Measurements from ENCODE around the gene MYO6. TPM values are rescaled to one million over a fixed set of nuclear protein-coding genes. Genes with fewer than 3 reads are reported as not detected.

The MYO6 gene
- total and polyA plus RNA-seq, 4 donors = 15.6 to 100 (median 51.7) TPM

- Histone ChIP-seq H3K27ac (ENCODE audit: low read depth in 1 of 2, low read length in 1 of 2) (no peak overlapping the region), H3K9me3 (ENCODE audit: control insufficient read depth in 4 of 4, insufficient read depth in 3 of 4, low read length in 3 of 4) (peaks cover 0 to 2% (median 0%) of the 10 kb centered on the region in 4 donors), H3K27me3 (ENCODE audit: control insufficient read depth in 3 of 3, insufficient read depth in 3 of 3, low read length in 2 of 3) (no peaks in the 10 kb centered on the region), H3K9ac (ENCODE audit: insufficient read depth in 1 of 2, low read length in 2 of 2) (no peak overlapping the region), H3K36me3 (ENCODE audit: control insufficient read depth in 4 of 4, insufficient read depth in 4 of 4, low read length in 4 of 4) (peaks cover 0 to 20% (median 7%) of the 10 kb centered on the region in 4 donors), H3K4me3 (no peak overlapping the region), H3K4me1 (ENCODE audit: control insufficient read depth in 5 of 5, insufficient read depth in 5 of 5, low read length in 5 of 5) (no peaks in the 10 kb centered on the region)
- ATAC-seq (ENCODE audit: insufficient read depth, low FRiP score) (no peak), DNase-seq (no peak)
- TF ChIP-seq CTCF (IDR thresholded peaks at IDR 0.05; ENCODE audit: control extremely low read depth, extremely low read depth) = no peak
- 65 to 77% methylated on average over 3 of the region's 3 CpGs for WGBS, 2 donors
Measured at GRCh38 chr6:75863001-75863400, 114.0 kb downstream of the MYO6 start.

- Histone ChIP-seq H3K9ac (ENCODE audit: insufficient read depth in 1 of 2, low read length in 2 of 2) (no peak overlapping the region), H3K36me3 (ENCODE audit: control insufficient read depth in 4 of 4, insufficient read depth in 4 of 4, low read length in 4 of 4) (peaks cover 0 to 20% (median 7%) of the 10 kb centered on the region in 4 donors), H3K9me3 (ENCODE audit: control insufficient read depth in 4 of 4, insufficient read depth in 3 of 4, low read length in 3 of 4) (peaks cover 0 to 2% (median 0%) of the 10 kb centered on the region in 4 donors), H3K4me1 (ENCODE audit: control insufficient read depth in 5 of 5, insufficient read depth in 5 of 5, low read length in 5 of 5) (no peaks in the 10 kb centered on the region), H3K4me3 (no peak overlapping the region), H3K27ac (ENCODE audit: low read depth in 1 of 2, low read length in 1 of 2) (no peak overlapping the region), H3K27me3 (ENCODE audit: control insufficient read depth in 3 of 3, insufficient read depth in 3 of 3, low read length in 2 of 3) (no peaks in the 10 kb centered on the region)
- WGBS, 2 donors = 85 to 90% methylated on average over 3 of the region's 3 CpGs
- no peak for DNase-seq
- no peak for TF ChIP-seq CTCF (IDR thresholded peaks at IDR 0.05; ENCODE audit: control extremely low read depth, extremely low read depth)
- ATAC-seq (ENCODE audit: insufficient read depth, low FRiP score) = no peak
Measured at GRCh38 chr6:75863784-75864183, 114.7 kb downstream of the MYO6 start.

DNA sequence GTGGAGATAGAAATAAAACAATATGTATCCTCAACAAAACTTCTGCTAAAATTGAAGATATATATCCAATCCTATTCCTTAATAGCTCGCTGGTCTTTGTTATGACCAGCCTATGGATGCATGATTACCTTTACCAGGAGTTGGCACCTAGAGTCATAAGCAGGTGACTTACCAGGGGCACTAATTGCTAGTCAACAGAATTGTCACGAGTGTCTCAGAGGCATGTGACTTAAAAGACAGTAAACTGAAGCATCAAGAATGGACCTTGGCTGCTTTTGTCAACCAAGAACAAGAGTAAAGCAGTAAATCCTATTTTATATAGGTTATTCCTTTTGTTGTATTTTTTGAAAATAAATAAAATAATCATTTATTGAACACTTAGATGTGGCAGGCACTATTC lies 115.4 kb downstream of the MYO6 start:
- Histone ChIP-seq H3K9ac (ENCODE audit: insufficient read depth in 1 of 2, low read length in 2 of 2) (no peak overlapping the region), H3K9me3 (ENCODE audit: control insufficient read depth in 4 of 4, insufficient read depth in 3 of 4, low read length in 3 of 4) (peaks cover 0 to 2% (median 0%) of the 10 kb centered on the region in 4 donors), H3K36me3 (ENCODE audit: control insufficient read depth in 4 of 4, insufficient read depth in 4 of 4, low read length in 4 of 4) (peaks cover 0 to 16% (median 7%) of the 10 kb centered on the region in 4 donors), H3K4me3 (no peak overlapping the region), H3K4me1 (ENCODE audit: control insufficient read depth in 5 of 5, insufficient read depth in 5 of 5, low read length in 5 of 5) (no peaks in the 10 kb centered on the region), H3K27ac (ENCODE audit: low read depth in 1 of 2, low read length in 1 of 2) (no peak overlapping the region), H3K27me3 (ENCODE audit: control insufficient read depth in 3 of 3, insufficient read depth in 3 of 3, low read length in 2 of 3) (no peaks in the 10 kb centered on the region)
- TF ChIP-seq CTCF (IDR thresholded peaks at IDR 0.05; ENCODE audit: control extremely low read depth, extremely low read depth) = no peak
- no peak for ATAC-seq (ENCODE audit: insufficient read depth, low FRiP score)
- no peak for DNase-seq
- WGBS, 2 donors = 91 to 96% methylated on average over 2 of the region's 2 CpGs

GRCh38 chr6:75870389-75870788 lies 121.3 kb downstream of the MYO6 start:
- ATAC-seq (ENCODE audit: insufficient read depth, low FRiP score) = no peak
- Histone ChIP-seq H3K27ac (ENCODE audit: low read depth in 1 of 2, low read length in 1 of 2) (no peak overlapping the region), H3K27me3 (ENCODE audit: control insufficient read depth in 3 of 3, insufficient read depth in 3 of 3, low read length in 2 of 3) (no peaks in the 10 kb centered on the region), H3K9me3 (ENCODE audit: control insufficient read depth in 4 of 4, insufficient read depth in 3 of 4, low read length in 3 of 4) (no peaks in the 10 kb centered on the region), H3K36me3 (ENCODE audit: control insufficient read depth in 4 of 4, insufficient read depth in 4 of 4, low read length in 4 of 4) (peaks cover 0 to 13% (median 7%) of the 10 kb centered on the region in 4 donors), H3K4me1 (ENCODE audit: control insufficient read depth in 5 of 5, insufficient read depth in 5 of 5, low read length in 5 of 5) (no peaks in the 10 kb centered on the region), H3K9ac (ENCODE audit: insufficient read depth in 1 of 2, low read length in 2 of 2) (no peak overlapping the region), H3K4me3 (no peak overlapping the region)
- no peak for TF ChIP-seq CTCF (IDR thresholded peaks at IDR 0.05; ENCODE audit: control extremely low read depth, extremely low read depth)
- no peak for DNase-seq
- WGBS, 2 donors = 75 to 84% methylated on average over 1 of the region's 1 CpG
